A673 (cell line): Measurements from ENCODE around the gene ACKR2.

ENCODE experiments used
- EZH2 ChIP-seq: fragments of 200-600 bp; sonication (generic); IDR thresholded peaks from 2 replicates; pipeline ENCODE4 v1.6.1; 2017; ENCODE audit warnings: borderline replicate concordance, low read depth, mild to moderate bottlenecking, mixed read lengths, antibody characterized with exemption, low read length; ENCODE audit not compliant: poor library complexity, severe bottlenecking
- TF ChIP-seq, protein P1 (sequence below): fragments of 300-800, 200-600 bp; sonication (generic); conservative IDR thresholded peaks from 2 replicates; pipeline ENCODE4 v1.5.1; 2017; ENCODE audit warnings: low read depth, mild to moderate bottlenecking, antibody characterized with exemption, low read length, moderate library complexity, mixed read lengths

DNA sequence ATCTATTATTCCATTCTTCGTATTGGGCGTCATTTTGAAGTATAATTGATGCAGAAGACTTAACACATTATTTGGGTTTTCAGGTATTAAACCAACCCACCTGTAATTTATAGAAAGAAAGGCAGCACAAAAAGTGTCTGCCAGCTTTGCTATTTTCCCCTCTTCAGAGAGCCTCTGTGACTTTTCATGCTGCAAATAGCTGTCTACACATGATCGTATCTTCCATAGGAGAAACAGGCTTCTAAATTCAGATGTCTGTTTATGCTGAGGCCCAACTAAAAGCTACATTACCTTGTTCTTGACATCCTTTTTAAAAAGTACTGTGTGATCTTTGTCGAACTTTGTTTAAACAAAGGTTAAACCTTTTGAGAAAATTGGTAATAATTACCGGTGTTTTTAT lies 5.0 kb downstream of the ACKR2 start:
- TF ChIP-seq, protein P1, sequence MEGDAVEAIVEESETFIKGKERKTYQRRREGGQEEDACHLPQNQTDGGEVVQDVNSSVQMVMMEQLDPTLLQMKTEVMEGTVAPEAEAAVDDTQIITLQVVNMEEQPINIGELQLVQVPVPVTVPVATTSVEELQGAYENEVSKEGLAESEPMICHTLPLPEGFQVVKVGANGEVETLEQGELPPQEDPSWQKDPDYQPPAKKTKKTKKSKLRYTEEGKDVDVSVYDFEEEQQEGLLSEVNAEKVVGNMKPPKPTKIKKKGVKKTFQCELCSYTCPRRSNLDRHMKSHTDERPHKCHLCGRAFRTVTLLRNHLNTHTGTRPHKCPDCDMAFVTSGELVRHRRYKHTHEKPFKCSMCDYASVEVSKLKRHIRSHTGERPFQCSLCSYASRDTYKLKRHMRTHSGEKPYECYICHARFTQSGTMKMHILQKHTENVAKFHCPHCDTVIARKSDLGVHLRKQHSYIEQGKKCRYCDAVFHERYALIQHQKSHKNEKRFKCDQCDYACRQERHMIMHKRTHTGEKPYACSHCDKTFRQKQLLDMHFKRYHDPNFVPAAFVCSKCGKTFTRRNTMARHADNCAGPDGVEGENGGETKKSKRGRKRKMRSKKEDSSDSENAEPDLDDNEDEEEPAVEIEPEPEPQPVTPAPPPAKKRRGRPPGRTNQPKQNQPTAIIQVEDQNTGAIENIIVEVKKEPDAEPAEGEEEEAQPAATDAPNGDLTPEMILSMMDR, result no peak
- TF ChIP-seq EZH2, result no peak
